Activated CD8-positive, alpha-beta memory T cell treated with anti-CD3 and anti-CD28 coated beads for 1 hour (primary cell): ENCODE measurements around the gene UPF1.
"Not testable (repeated sequence)": the region's sequence is repeated elsewhere in the genome, so short reads cannot be mapped to it uniquely, and the experiment has no call there.

Source experiments
- DNase-seq, 2 donors: peaks; one replicate each; pipeline ENCODE4 v3.0.0-alpha.2; 2020; ENCODE audit warnings: low read depth in 1 of 2; ENCODE audit errors: extremely low read depth in 1 of 2

Gene UPF1

DNA sequence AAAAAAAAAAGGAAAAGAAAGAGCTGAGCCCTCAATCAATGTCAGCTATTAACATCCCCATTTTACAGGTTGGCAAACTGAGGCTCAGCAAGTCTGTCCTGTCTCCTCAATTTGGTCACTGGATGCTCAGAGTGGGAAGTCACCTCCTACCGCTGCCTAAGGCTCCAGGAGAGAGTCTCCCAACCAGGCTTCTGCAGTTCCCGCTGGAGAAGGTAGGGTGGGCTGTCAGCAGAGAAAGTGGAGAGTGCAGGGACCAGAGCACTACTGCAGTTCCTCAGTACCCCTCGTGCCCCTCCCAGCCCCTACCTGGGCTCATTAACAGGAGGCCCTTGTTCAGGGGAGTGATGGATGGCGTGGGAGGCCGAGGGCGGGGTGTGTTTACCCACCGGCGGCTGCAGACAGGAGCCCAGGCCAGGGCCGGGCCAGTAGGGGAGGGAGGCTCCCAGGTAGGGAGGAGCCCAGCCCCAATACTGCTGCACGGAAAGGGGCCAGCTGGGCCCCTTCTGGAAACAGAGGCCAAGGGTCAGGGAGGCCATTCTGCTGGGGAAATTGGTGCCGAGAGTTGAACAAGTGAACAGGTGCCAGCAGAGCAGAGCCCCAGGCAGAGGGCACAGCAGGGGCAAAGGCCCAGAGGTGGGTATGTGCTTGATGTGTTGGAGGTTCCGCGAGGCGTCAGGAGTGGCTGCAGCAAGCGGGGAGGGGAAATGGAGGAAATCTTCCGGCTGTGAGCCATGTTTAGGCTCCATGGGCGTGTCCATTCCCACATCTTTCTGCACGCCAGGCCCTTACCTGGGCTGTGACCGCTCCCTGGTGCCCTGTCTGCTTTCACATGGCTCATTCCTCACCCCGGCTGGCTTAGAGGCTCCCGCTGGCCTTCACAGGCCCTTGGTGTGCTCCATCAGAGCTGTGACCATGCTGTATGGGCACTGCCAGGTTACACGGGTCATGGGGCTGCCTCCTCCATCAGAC, 33.1 kb upstream of the UPF1 start:
- no peak for DNase-seq

DNA sequence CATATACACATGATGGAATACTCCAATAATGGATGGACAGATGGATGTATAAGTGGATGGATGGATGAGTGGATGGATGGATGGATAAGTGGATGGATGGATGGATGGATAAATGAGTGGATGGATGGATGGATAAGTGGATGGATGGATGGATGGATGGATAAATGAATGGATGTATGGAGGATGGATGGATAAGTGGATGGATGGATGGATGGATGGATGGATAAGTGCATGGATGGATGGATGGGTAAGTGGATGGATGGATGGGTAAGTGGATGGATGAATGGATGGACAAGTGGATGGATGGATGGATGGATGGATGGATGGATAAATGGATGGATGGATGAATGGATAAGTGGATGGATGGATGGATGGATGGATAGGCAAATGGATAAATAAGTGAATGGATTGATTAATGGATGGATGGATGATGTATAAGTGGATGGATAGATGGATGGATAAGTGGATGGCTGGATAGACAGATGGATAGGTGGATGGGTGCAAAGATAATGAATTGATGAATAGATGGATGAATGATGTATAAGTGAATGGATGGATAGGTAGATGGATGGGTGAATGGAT, 32.3 kb upstream of the UPF1 start:
- DNase-seq = no peak

DNA sequence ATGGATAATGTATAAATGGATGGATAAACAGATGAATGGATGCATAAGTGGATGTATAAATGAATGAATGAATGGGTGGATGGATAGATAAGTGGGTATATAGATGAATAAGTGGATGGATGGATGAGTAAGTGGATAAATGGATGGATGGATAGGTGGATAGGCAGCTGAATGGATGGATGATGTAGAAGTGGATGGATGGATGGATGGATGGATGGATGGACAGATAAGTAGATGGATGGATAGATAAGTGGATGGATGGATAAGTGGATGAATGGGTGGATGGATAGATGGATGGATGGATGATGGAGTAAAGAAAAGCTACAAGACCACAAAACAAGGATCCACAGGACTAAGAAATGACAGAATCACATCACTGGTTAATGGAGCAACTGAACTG, 31.7 kb upstream of the UPF1 start:
- DNase-seq = no peak

DNA sequence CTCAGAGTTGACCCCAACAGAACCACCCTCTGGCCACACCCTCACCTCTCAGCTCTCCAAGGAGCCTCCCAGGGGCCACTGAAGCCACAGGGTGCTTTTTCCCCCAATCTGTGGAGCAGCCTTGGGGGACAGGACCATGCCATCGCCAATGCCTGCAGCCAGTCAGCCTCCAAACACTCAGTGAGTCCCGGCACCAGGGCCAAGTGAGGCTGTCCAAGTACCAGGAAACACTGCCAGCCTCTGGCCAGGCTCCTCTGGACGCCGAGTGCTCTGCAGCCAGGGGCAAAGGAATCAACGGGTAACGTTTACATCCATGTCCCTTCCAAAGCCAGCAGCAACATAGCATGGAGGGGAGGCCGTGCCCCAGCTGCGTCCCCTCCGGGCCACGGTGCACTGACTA, 31.1 kb upstream of the UPF1 start:
- DNase-seq = no peak

DNA sequence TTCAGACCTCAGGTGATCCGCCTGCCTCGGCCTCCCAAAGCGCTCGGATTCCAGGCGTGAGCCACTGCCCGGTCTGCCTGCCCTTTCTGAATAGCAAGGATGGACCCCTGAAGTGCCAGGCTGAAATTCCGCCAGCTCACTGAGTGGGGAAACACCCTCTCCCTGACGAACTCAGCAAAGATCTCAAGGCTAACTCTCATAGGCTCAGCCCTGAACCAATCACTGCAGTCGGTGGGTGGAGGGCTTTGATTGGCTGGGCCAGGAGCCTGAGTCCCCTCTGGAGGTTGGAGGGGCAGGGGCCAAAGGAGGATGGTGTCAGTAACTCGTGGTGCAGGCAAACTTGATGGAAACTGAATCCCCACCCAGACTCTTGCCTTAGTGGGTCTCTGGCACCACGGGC, 29.4 kb upstream of the UPF1 start:
- DNase-seq = no peak

DNA sequence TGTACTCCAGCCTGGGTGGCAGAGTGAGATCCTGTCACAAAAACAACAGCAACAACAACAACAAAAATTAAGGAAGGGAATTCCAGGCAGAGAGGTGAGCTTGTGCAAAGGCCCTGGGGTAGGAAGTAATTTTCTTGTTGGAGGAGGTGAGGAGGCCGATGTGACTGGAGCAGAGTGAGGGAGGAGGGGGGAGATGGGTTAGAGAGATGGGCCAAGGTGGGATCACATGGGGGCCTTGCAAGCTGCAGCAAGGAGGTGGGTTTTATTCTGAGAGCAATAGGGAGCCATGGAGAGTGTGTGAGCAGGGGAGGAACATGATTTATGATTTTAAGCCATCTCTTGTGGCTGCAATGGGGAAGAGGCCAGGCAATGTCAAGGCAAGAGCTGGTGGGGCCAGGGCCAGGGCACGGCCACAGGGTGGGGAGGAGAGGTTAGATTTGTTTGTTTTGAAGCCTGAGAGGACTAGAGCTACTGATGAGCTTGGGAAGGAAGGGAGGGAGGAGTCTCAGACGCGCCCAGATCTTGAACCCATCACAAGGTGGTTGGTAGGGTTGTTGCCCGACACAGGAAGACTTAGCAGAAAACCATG, 28.1 kb upstream of the UPF1 start:
- DNase-seq = no peak

DNA sequence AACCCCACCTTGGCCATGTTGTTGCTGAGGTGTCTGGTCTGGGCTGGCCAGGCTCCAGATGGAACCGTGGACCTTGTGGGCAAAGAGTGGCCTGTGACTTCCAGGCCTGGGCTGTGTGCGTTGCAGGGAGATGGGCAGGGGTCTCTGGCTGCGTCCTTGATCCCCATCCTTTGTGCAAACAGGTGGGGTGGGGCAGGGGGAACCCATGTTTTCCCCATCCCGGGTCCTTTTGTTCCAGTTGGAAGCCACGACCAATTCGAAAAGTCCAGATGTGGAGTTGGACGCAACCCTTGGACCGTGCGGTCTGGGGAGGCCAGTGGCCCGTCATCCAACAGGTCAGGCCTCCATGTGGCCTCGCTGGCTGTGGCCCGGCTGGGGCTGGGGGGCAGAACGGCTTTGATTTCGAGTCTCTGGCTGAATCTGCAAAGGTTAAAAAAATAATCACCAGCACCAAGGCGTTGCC, 27.6 kb upstream of the UPF1 start:
- DNase-seq = no peak

DNA sequence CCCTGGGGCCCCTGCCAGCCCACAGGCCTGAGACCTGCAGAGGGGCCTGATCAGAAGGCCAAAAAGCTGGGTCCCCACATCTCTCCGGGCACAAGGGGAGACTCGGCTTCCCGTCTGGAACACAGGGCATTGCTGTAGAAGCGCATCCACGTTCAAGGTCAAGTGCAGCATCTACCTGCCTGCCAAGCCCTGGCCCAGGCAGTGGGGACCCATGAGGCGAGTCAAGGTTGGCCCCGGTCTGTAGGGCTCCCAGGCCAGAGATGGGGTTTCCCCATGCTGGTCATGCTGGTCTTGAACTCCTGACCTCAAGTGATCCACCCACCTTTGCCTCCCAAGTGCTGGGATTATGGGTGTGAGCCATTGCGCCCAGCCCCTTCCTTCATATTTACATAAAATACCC, 27.1 kb upstream of the UPF1 start:
- DNase-seq = no peak

DNA sequence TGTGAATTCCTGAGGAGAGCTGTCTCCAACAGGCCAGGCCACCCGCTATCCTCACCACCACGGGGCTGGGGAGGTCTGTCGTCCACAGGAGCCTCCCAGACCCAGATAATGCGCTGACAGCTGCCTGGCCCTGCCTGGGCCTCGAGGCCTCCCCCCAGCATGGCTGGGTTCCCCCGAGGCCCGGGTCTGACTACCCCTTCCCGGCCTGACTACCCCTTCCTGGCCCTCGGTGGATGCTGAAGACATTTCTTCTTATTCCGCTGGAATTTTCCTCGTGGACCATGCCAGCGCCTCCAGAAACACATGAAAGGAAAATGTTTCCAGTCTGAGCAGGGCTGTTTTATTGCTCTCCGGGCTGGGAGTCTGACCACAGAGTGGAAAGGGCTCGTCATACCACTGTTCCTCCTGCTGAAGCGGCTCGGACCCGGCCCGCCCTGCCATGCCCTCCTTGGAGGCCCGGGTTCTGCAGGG, 23.9 kb upstream of the UPF1 start:
- DNase-seq = no peak

DNA sequence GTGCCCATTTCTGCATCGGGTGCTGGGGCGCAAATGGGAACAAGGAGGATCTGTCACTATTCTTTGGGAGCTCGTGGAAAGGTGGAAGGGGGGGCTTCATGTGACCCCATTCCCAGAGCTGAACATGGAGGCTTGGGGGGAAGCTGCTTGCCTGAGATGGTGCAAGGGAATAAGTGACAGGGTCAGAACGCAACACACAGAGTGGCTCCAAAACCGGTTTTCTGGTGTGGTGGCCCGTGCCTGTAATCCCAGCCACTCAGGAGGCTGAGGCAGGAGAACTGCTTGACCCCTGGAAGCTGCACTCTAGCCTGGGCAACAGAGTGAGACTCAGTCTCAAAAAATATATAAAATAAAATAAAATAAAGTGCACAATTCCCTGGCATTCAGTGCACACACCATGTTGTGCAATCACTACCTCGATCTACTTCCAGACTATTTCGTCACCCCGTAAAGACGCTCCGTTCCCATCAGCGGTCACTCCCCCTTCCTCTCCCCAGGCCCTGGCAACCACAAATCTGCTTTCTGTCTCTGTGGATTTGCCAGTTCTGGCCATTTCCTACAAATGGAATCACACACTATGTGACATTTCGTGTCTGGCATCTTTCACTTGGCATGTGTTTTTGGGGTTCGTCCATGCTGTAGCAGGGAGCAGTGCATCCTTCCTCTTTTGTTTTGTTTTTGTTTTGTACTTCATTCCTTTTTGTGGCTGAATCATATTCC, 22.4 kb upstream of the UPF1 start:
- no peak for DNase-seq

DNA sequence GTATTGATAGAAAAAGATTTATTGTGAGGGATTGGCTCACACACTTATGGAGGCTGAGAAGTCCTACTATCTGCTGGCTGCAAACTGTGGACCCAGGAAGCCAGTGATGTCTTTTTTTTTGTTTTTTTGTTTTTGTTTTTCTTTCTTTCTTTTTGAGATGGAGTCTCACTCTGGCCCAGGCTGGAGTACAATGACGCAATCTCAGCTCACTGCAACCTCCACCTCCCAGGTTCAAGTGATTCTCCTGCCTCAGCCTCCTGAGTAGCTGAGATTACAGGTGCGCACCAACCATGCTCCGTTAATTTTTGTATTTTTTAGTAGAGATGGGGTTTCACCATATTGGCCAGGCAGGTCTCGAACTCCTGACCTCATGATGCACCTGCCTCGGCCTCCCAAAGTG, 20.1 kb upstream of the UPF1 start:
- DNase-seq = not testable (repeated sequence)

DNA sequence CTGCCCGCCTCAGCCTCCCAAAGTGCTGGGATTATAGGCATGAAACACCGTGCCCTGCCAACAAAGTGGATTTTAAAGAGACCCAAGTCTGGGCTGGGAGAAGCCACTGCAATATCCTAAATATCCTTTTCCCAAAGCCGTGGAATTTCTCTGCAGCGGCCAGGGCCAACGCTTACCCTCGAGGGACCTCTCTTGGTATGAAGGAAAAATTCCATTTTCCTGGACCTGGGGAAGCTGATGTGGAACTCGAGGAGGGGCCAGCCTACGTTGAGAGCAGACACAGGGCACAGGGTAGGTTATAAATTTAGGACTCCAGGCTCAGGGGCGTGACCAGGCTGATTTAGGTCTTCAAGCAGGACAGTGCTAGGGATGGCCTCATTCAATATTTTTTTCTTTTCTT, 17.7 kb upstream of the UPF1 start:
- DNase-seq = no peak

DNA sequence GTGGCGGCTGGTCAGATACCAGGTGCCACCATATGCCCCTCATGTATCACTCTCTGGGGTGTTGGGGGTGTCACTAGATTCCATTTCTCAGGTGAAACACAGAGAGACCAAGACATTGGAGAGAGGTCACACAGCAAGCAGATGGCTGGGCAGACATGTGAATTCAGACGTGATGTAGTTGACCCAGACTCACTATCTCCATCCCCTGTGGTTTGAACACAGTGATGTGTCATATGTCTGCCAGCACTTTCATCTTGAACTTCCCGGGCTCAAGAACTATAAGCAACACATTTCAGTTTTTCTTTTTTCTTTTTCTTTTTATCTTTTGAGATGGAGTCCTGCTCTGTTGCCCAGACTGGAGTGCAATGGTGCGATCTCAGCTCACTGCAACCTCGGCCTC, 16.1 kb upstream of the UPF1 start:
- DNase-seq = no peak

DNA sequence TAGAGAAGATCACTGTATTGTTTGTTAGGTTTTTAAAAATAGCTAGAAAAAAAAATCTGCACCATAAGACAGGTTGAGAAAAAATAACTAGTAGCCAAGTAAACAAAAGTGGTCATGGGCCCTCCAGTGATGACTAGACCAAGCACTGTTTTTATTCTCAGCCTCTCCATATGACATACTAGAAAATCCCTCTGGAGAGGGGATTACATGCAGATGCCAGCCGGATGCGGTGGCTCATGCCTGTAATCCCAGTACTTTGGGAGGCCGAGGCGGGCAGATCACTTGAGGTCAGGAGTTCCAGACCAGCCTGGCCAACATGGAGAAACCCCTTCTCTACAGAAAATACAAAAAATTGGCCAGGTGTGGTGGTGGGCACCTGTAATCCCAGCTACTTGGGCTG, 15.1 kb upstream of the UPF1 start:
- not testable (repeated sequence) for DNase-seq

DNA sequence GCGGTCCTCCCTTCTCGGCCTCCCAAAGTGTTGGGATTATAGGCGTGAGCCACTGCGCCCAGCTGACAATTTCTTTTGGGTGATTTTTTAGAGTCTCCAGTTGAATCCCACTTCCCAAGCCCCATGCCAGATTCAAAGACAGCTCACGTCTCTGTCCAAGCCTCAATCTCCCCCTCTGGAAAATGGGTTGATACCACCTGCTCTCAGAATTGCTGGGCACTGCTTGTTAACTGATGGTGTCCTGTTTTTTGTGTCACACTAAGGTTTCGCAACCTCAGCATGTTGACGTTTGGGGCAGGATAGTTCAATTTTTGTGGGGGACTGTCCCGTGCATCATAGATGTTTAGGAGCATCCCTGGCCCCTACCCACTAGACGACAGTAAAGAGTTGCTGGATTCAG, 14.2 kb upstream of the UPF1 start:
- no peak for DNase-seq

DNA sequence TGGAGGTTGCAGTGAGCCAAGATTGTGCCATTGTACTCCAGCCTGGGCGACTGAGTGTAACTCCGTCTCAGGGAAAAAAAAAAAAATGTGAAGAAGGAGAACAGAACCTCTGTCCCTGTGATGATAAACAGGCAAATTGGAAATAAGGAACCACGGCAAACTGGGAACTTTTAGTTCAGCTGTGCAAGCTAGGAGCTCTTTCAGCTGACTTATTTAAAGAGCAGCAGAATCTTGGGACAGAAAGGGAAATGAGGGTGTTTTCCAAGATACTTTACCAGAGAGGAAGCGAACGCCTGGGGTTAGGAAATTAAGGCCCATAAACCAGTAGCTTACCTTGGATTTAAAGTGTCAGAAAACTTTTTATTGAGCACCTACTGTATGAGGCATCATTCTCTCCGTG, 3.0 kb upstream of the UPF1 start:
- no peak for DNase-seq

DNA sequence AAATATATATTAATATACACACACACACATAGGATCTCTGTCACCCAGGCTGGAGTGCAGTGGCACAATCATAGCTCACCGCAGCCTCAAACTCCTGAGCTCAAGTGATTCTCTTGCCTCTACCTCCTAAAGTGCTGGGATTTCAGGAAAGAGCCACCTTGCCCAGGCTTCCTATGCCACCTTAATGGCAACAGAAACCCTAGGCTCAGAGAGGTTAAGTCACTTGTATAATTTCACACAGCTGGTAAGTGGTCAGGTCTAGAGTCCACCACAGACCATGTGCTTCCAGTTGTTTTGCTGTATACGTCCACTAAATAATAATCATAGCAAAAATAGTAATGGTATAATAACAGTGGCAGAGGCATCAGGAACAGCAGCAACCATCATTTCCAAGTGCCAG, 1.3 kb upstream of the UPF1 start:
- DNase-seq = no peak

DNA sequence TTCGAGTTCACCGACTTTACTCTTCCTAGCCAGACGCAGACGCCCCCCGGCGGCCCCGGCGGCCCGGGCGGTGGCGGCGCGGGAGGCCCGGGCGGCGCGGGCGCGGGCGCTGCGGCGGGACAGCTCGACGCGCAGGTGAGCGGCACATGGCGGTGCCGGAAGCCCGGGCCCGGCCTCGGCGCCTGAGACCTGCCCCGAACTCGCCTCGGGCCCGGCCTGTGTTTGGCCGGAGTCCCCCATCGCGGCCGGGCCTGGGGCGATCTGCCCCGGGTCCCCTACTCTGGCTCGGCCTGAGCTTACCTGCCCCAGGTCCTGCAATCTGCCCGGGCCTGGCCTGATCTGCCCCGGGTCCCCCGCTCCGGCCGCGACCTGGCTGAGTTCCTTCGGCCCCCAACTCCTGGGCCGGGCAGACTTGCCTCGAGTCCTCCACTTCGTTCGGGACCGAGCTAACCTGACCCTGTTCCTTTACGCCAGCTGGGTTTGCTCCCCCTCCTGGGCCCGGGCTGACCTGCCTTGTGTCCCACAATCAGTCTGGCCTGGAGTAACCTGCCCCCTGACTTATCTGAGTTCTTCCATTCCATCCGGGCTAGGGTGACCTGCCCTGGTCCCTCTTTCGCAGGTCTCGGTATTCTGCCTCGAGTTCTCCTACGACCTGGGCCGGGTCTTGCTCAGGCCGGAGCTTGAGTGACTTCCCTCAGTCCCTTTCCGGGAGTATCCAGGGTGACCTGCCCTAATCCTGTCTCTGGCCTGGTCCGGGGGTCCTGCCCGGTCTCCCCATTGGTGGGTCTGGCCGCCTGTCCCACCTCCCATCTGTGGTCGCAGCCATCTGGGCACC, 764 bp downstream of the UPF1 start:
- DNase-seq = no peak

DNA sequence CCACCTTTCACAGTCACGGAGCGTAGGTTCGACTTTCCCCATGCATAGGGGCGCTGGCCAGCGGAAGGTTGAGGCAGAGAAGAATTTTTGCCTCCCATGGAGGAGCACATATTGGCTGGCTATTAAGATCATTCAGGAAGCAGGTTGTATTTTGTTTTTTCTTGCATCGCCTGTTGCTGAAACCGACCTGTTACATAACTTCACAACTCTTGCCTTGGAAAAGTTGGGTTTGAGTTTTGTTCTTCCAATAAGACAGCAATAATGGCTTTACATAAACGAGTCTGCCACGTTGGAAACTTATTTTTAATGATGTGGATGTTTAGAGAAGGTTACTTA, 1.4 kb downstream of the UPF1 start:
- no peak for DNase-seq

DNA sequence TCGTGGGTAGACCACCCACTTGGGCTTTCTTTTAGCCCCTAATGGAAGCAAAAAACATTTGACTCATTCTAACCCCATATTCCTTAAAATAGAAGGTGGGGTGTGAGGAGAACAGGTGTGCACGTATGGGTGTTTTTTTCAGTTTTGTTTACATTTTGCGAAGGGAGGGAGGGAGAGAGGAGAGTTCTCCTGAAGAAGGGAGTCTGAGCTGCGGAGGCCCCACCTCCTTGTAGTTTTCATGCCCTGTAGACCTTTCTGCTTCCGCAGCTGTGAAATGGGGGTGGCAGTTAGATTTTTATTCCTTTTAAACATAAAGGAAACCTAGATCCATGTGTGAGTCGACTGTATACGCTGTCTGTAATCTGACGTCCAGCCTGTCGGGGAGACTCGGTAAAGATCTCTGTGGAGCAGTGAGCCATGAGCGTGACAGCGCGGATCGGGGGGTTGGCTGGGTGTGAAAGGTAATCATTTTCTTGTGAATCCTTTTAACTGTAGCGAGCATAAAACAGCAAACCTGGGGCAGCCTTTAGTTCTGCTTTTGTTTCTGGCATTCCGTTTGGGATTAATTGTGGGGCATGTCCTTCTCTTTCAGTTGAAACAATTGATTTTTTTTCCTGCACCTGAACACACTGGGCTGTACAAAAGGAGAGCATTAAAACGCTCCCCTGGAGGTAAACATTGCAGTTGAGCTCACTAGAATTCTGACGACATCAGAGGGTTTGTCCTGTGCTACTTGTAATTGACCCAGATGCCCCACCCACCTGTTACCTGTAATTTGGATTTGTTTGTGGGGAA, 2.3 kb downstream of the UPF1 start:
- no peak for DNase-seq
